Stimulated activated CD8-positive, alpha-beta memory T cell treated with anti-CD3 and anti-CD28 coated beads, Interleukin-2, amount 100 ng/mL, for 48 hours (primary cell): ENCODE results near the gene RNF13.
A peak's percentile ranks its signal among the peaks of the same experiment; 100 is the strongest.

Source experiments
- DNase-seq, 2 donors: peaks; one replicate each; pipeline ENCODE4 v3.0.0-alpha.2; 2020; ENCODE audit warnings: low read depth in 2 of 2

Gene RNF13, protein sequence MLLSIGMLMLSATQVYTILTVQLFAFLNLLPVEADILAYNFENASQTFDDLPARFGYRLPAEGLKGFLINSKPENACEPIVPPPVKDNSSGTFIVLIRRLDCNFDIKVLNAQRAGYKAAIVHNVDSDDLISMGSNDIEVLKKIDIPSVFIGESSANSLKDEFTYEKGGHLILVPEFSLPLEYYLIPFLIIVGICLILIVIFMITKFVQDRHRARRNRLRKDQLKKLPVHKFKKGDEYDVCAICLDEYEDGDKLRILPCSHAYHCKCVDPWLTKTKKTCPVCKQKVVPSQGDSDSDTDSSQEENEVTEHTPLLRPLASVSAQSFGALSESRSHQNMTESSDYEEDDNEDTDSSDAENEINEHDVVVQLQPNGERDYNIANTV

GRCh38 chr3:149812606-149813366 lies at the start of gene RNF13:
Gene RNF13 (plus strand): TSS chr3:149813215. CDS start chr3:149846027, 32,812 bp downstream.
- DNase-seq = peak; percentile 84 to 92

GRCh38 chr3:149763565-149764195 lies 49.3 kb upstream of the RNF13 start:
- DNase-seq = no peak

GRCh38 chr3:149764302-149764701 lies 48.7 kb upstream of the RNF13 start:
- DNase-seq = no peak

DNA sequence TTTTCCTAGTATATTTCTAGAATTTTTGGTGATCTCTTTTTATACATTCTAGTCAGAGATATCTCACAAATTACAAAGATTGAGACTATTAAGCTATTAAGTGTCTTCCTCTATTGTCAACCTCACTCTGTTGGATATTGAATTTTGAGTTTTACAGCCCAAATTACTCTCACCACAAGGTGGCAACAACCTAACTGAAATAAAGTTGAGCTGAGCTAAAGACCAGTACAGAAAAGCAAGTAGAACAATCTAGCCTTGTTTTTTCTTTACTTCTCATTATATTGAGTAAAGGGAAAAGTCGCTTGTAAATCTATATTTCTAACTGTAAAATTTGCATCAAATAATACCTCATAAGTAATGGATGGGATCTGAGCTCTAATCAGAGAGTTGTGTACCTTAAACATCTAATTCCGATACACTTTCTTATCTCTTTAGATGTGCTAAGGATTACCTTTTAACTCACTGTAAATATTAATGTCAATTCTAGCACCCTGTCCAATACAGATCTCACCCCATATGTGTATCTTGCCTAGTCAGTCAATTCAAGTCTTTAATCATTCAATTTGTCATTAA lies 47.2 kb upstream of the RNF13 start:
- no peak for DNase-seq

DNA sequence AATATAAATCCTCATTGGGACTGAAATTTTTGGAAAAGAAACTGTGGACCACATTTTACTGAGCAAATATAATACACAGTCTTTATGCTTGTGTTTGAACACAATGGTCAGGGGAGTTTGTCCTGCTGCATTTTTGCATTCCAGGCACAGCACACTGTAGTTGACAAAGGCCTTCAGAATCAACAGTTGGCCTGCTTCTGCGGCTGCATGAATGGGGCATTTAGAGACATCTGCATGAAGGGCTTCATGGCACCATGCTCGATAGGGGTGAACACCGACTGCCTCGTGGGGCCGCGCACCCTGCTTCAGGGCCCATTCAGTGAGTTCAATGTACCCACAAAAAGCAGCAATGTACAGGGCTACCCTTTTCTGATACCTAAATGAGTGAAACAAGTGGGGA lies 45.3 kb upstream of the RNF13 start:
- DNase-seq = no peak

GRCh38 chr3:149768704-149769103 lies 44.3 kb upstream of the RNF13 start:
- no peak for DNase-seq

DNA sequence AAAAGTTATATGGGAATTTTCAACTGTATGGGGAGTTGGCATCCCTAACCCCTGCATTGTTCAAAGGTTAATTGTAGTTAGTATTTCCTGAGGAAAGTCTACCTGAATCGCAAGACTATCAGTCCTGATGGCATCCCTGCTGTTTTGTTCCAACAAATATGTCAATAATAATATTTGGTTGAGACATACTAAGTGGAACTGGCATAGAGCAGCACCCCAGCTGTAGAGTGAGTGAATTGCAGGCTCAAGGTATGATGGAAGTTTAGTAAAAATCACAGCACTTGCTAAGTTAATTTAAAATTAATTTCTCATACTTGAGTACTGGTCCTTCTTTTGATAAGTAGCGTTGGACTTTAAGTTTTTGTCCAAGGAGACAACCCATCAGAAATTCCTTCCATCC lies 42.8 kb upstream of the RNF13 start:
- no peak for DNase-seq

GRCh38 chr3:149771652-149772271 lies 41.3 kb upstream of the RNF13 start:
- DNase-seq = peak; percentile 1 to 24

DNA sequence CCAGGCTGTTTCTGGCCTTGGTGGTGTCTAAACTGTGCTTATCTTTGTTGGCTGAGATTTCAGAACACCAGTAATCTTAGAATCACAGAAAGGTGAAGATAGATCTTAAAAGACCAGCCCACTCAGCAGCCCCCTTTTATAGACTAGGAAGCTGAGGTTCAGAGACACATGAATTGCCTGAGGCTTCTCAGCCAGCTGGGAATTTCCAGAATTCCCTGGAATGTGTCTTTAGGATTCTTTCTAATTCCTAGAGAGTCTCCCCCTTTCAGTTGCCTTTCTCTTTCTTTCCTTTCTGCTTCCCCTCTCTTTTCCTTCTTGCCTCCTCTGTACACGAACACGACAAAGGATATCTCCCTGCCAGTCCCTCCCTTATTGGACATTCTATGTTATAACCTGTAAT lies 40.2 kb upstream of the RNF13 start:
- no peak for DNase-seq

- no peak for DNase-seq
These were observed 36.8 kb upstream of the RNF13 start for GRCh38 chr3:149776170-149776569.

GRCh38 chr3:149777414-149778214 lies 35.4 kb upstream of the RNF13 start:
- no peak for DNase-seq

DNA sequence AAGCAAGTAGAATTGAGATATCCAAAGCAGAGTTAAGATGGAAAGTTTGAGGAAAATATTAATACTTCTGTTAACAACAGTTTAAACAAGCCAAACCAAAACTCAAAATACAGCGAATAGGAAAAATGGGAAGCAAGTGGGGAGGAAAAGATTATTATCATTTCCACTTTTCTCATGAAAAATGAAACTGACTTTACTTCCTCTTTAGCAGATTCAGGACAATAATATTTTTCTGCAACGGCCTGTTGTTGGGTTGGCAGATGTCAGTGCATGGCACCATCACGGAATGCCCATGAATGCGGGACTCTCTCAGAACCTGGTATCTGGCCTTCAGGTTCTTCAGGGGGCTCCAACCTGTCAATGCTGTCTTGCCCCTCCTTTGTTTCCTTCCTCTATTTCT lies 31.8 kb upstream of the RNF13 start:
- no peak for DNase-seq

- no peak for DNase-seq
These were observed 31.3 kb upstream of the RNF13 start for GRCh38 chr3:149781741-149782140.

- no peak for DNase-seq
These were observed 29.4 kb upstream of the RNF13 start for GRCh38 chr3:149783576-149783975.

DNA sequence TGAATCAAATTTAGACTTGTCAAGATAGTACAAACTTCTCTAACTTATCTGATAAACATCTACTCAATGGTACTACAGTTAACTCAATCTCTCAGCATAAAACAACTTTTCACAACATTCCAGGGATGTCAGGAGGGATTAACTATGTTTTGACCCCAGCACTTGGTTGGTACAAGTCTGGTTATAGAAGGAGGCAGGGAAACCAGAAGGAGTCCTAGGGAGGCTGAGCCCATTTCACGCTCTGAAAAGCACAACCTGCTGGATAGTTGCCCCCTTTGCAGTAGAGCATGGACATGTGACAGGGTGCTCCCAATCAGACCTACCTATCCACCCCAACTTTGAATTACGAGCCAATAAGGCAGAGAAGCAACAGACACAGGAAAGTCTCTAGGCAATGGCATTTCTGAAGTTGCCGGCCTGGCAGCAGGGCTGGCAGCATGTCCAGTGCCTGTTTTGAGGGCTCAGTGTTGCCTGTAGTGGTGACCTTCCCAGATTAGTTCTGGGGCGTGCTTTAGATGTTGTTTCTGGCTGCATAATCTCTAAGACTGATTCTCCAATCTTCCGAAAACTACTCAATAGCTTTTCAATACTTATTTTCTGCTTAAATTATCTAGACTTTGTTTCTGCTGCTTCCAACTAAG lies 28.8 kb upstream of the RNF13 start:
- DNase-seq = no peak

DNA sequence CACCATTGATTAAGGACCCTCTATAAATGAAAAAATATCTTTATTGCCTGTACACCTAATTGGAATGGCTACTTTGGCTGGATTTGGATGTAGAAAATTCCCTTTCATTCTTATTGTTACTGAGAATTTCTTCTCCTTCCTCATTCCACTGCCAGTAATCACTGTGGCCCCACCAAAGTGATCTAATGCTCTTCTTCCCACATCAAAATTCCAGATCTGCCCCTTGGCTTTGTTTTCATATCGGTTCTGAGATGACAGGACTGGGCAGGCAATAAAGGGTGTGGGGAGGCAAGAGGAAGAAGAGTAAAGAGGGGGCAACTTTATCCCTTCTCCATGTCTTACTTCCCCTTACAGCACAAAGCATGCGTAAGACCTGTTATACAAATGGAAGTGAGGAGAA lies 22.7 kb upstream of the RNF13 start:
- DNase-seq = no peak

DNA sequence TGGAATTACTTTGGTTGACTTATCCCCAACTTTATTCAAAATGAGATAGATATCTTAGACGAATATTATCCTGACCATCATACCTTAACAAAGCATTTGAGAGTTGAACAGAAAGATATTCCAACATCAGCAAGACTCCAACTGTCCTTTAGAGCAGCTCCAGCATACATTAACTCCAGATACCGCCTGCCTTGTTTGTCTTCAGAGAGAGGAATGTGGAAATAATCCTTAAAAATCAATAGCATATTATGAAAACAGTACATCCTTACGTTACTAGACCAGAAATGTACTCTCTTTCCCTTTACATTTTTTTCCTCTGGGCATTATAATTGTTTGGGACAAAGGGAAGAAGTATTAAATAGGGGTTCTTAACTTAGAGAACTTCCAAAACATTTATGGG lies 22.3 kb upstream of the RNF13 start:
- DNase-seq = no peak

DNA sequence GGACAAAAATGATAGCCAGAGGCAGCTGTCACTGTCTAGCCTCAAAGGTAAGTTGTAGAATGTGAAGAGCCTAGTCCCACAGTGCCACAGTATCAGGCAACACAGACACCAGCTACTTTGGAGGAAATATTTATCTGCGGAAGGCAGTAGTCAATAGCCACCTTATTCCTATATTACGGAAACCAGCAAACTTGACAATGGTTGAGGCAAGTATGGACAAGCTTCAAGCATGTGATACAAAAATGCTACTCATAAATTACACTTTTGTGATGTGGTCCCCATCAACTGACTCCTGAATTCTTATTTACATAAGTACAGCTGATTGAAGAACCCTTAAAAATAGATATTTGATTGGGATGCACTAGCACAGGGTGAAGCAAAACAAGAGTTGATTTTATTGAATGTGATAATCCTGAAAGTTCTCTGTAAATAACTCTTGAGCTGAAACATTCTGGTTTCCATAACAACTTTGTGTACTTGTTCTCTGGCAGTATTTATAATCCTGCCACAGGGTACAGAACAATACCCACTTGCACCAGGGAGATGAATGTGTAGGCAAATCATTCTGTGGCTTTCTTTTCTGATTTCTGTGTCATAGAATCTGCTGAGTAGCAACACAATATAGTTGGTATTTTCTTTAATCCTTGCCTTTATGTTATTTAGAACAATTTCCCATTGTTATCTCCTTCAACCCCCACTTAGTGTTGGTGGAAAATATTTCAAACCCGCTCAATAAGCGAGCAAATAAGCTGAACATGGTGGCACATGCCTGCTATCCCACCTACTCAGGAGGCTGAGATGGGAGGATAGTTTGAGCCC lies 20.4 kb upstream of the RNF13 start, which contains the start of gene ANKUB1:
Gene ANKUB1 (minus strand): TSS at position 103 of the 819 bp plus-strand sequence. CDS start 188 bp downstream, outside the sequence.
- no peak for DNase-seq

- no peak for DNase-seq
These were observed 17.0 kb upstream of the RNF13 start for GRCh38 chr3:149796026-149796425.

DNA sequence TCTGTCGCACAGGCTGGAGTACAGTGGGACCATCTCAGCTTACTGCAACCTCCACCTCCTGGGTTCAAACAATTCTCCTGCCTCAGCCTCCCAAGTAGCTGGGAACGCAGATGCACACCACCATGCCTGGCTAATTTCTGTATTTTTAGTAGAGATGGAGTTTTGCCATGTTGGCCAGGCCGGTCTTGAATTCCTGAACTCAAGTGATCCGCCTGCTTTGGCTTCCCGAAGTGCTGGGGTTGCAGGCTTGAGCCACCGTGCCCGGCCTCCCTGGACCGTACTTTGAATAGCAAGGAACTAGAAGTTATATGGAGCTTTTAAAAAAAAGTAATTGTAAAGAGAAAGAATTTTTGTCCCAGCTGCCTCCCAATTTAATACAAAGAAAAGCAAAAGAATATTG lies 12.3 kb upstream of the RNF13 start:
- no peak for DNase-seq
